Neural cell (in vitro differentiated cells): ENCODE results near the gene CNTNAP5.

Experiments
- MXI1 ChIP-seq: fragments of 450-650 bp; conservative IDR thresholded peaks from 2 replicates; pipeline ENCODE4 v1.6.1; 2014; ENCODE audit warnings: antibody characterized with exemption, mild to moderate bottlenecking; ENCODE audit not compliant: poor library complexity, severe bottlenecking
- POLR2AphosphoS5 ChIP-seq: IDR thresholded peaks from 2 replicates; pipeline ENCODE4 v1.6.1; 2012
- RAD21 ChIP-seq: fragments of 450-650 bp; conservative IDR thresholded peaks from 2 replicates; pipeline ENCODE4 v1.6.1; 2014; ENCODE audit warnings: antibody characterized with exemption, mild to moderate bottlenecking, moderate library complexity

DNA sequence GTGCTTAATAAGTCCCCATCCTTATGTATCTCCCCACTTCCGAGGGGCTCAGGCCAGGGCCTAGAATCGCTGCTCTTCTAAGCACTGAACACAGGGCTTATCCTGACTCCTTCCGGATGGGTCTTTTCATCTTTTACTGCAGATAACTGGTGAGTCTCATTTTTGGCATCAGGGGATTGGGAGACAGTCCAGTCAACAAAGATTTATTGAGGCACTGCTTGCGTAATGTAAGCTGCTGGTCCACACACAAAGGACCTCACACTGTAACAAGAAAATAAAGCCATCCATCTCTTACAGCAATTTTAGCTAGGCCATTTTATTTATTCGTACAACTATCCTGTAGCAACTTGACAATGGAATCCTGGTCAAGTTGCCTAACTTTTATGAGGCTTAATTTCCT, 600.5 kb downstream of the CNTNAP5 start:
- no peak for TF ChIP-seq POLR2AphosphoS5
- TF ChIP-seq MXI1 = no peak
- TF ChIP-seq RAD21 = no peak
